ENCODE results near the gene FKRP. TPM values are rescaled to one million over a fixed set of nuclear protein-coding genes. Genes with fewer than 3 reads are reported as not detected.
"Not testable (repeated sequence)": the region's sequence is repeated elsewhere in the genome, so short reads cannot be mapped to it uniquely, and the experiment has no call there.

FKRP gene
- total RNA-seq, 1 donor from 2014 or later, result 8.9 TPM

DNA sequence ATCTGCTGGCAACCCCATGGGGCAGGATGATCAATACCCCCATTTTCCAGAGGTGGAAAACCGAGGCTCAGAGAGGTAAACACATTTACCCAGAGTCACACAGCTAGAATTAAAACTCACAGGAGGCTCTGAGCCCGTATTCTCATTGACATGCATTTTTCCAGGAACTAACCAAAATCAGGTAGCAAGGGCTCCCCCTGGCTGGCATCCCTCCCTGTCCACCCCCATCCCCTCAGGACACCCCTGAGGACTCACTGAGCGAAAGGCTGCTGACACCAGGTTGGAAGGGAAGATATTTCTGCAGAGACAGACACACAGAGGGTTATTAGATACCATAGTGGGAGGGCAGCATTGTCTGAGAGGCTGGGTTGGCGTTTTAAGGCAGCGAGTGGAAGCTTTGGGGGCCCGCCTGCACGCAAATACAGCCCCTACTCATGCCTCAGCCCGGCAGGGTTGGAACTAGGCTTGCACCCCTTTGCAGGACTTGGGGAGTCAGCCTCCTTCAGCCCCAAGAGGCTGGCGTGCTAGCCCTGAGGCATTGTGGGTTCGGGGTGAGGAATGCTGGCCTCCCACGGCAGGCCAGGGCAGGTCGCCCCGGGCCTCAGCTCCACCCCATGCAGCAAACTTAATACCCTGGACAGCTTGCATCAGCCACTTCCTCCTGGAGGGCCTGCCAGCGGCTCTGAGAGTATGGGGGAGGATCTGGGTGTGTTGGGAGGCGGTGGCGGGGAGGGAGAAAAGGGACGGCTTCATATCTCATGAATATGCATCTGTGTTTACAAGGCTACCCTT, 38.6 kb downstream of the FKRP start:
- DNase-seq (ENCODE audit: low read depth in 2 of 2), result peak in 1 of 2 donors; percentile 80

DNA sequence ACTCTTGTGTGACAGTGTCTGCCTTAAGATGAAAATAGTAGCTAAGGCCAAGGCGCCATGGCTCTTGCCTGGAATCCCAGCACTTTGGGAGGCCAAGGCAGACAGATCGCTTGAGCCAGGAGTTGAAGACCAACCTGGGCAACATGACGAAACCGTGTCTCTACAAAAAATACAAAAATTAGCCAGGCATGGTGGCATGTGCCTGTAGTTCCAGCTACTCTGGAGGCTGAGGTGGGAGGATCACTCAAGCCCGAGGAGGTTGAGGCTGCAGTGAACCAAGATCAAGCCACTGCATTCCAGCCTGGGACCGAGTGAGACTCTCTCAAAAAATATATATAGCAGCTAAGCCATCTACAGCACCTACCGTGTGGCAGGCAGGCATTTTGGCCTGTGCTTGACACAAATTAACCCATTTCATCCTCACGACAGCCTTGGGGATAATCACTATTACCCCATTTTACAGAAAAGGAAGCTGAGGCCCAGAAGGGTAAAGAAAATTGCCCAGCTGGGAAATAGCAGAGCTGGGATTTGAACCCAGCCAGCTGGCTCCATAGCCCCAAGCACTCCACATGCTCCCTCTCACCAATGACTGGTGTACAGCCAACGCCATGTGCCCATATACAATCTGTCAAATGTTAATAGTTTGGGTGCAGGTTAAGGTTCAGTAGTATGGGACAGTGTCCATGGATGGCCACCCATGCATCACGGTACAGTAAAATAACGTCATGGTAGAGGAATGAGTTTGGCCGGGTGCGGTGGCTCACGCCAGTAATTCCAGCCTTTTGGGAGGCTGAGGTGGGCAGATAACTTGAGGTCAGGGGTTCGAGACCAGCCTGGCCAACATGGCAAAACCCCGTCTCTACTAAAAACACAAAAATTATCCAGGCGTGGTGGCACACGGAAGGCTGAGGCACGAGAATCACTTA, 39.5 kb downstream of the FKRP start:
- no peak for DNase-seq (ENCODE audit: low read depth in 2 of 2)

DNA sequence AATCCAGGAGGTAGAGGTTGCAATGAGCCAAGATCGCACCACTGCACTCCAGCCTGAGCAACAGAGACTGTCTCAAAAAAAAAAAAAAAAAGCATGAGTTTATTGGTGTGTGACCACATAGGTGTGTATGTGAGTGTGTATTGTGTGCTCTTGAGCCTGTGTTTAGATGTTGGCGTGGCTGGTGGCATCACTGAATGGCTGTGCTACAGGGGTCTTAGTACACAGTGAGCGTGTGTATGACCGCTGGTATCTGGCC, 40.1 kb downstream of the FKRP start:
- DNase-seq (ENCODE audit: low read depth in 2 of 2), result no peak

DNA sequence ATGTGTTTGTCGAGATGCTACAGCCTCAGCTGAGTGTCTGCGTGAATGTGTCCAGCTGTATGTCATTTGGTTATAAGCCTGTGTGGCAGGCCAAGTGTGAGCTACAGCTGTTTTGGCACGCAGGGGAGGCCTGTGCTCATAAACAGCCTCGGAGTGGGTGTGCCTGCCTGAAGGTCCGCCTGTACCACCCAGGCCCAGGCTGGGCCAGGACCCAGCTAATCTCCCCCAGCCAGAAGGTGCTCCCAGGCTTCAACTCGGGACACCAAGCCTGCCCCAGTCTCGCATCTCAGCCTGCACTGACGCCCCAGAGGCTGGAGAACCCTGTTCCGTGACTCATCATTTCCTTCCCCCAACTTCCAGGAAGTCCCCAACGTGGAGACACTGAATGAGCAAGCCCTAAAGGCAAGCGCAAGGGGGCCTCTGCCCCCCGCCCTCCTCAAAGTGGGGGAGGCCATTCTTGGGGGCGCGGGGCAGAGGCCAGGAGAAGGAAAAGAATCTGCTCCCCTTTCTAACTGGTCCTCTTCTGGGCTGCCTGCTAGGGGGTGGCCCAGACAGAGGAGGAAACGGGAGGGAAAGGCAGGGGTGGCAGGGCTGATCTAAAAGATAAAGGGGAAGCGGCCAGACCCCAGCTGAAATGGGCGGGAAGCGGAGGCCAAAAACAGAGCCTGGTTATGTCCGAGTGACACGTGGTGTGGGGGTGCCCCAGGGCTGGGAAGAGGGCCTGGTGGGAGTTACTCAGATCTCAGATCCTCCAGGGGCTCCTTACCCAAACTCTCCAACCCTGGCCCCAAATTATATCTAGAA, 40.6 kb downstream of the FKRP start:
- DNase-seq (ENCODE audit: low read depth in 2 of 2), result peak; percentile 29 to 82

DNA sequence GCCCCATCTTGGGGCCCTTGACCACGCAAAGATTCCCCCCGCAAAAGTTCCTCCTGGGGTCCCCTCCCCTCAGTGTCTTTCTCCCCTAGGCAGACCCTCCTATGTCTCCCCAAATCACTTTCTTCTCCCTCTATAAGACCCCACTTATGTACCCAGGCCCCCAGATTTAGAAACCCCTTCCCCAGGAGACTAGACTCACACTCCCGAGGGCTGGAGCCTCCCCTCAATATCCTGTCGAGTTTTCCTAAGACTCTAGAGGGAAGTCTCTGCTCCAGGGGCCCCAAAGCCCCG, 41.1 kb downstream of the FKRP start:
- no peak for DNase-seq (ENCODE audit: low read depth in 2 of 2)

DNA sequence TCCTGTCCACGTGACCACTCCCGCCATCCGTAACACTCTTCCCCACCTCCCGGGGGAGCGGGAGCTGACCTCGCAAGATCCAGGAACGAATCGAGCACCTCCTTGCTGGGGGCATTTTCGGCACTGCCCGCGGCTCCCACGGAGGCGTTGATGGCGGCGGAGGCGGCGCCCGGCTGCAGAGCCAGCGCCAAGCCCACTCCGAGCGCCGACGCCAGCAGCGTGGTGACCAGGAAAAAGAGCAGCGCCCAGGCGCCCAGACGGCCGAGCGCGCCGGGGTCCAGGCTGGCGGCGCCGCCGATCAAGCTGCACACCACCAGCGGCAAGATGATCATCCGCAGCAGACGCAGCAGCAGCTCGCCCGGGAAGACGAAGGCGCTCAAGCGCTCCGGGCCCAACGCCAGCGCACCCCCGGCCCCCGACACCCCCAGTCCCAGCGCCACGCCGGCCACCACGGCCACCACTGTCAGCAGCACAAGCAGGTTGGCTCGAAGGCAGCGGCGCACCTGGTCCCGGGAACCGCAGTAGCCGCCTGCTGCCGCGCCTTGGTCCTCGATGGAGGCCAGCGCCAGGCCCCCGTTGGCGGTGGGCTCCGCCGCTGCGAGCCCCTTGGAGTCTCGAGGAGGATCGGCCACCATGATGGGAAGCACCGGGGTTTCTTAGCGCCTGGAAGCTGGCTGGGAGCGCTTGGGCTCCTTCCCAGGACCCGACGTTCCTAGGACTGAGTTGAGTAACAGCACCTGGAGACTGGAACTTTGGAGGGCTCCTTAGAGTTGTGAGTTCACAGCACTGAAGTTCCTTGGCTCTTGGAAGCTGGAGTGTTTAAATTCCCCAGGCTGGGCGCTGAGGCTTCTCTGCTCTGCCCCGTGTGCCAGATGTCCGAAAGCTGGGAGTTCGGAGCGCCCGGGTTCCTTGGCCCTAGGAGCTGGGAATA, 41.7 kb downstream of the FKRP start:
- DNase-seq (ENCODE audit: low read depth in 2 of 2), result peak in 1 of 2 donors; percentile 54

DNA sequence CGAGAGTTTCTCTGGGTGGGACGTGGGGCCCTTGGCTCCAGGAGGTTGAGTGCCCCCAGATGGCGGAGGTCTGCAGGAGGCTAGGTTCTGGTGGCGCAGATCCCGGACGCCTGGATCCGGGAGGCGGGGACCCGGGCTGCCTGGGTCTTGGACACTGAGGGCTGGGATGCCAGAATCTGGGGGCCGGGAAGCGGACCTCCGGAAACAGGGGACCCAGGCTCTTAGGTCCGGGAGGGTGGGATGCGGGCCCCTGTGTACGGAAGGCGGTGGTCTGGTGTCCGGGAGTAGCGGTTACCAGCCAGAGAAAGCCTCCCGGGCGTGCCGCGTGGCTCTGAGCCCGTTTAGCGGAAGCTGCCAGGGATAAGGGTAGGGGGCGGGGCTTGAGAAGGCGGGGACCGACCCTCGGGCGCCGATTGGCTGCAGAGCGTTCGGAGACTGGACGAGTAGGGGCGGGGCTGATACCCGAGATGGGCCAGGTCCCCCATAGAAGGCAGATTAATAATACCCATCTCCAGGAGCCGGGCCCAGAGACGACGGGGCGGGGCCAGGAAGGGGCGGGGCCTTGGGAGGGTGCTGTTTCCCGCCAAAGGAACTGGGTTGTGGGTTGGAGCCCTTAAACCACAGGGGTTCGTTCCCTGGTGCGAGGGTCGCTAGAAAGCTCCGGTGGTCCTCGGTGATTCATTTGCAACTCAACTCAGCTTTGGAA, 42.6 kb downstream of the FKRP start, which contains the start of gene SLC1A5:
Gene SLC1A5, minus strand, starts transcription at position 333 of the 706 bp plus-strand sequence. CDS start 629 bp downstream, outside the sequence.
- DNase-seq (ENCODE audit: low read depth in 2 of 2), result peak; percentile 80 to 96

DNA sequence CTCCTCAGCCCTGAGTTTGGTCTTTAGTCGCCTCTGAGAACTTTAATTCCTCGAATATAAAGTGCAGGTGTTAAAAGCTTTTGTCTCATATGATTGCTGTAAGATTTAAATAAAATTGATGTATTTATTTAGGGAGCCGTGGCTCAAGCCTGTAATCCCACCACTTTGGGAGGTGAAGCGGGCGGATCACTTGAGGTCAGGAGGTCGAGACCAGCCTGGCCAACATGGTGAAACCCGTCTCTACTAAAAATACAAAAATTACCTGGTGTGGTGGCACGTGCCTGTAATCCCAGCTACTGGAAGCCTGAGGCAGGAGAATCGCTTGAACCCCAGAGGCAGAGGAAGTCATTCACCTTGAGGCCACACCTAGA, 43.1 kb downstream of the FKRP start:
- no peak for DNase-seq (ENCODE audit: low read depth in 2 of 2)

DNA sequence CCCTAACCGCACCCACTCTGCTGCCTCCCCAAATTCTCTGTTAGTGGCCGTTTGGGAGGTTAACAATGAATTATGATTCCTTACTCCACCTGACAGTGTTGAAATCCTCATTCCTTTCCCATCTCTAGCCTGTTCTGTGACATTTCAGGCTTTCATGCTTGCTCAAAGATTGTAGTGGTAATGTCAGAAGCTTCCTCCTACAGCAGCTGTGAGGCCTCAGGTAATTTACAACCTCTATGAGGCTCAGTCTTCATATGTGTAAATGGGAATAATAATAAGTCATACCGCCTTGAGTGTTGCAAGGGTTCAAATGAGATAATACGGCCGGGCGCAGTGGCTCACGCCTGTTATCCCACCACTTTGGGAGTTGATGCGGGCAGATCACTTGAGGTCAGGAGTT, 43.5 kb downstream of the FKRP start:
- no peak for DNase-seq (ENCODE audit: low read depth in 2 of 2)

DNA sequence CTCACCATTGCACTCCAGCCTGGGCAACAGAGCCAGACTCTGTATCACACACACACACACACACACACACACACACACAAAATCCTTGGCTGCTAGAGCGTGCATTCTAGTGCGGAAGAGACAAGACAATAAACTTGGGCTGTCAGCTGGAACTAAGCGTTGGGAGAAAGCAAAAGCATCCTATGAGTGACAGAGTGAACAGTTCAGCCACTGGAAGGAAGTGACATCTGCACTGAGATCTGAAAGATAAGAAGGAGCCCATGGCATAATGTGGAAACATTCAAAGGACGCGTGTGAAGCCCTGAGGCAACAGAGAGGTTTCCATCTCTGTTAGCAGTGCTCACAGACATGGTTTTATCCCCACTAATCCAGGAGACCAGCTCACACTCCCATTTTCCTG, 46.1 kb downstream of the FKRP start:
- no peak for DNase-seq (ENCODE audit: low read depth in 2 of 2)

DNA sequence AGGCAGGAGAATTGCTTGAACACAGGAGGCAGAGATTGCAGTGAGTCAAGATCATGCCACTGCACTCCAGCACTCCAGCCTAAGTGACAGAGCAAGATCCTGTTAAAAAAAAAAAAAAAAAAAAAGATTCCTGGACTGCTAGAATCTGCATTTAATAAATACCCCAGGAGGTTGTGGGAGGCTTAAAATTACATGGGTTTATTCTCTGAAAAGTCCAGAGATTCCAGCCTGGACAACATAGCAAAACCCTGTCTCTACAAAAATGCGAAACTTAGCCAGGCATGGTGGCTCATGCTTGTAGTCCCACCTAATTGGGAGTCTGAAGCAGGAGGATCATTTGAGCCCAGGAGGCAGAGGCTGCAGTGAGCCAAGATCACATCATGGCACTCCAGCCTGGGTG, 52.0 kb downstream of the FKRP start:
- DNase-seq (ENCODE audit: low read depth in 2 of 2), result no peak

DNA sequence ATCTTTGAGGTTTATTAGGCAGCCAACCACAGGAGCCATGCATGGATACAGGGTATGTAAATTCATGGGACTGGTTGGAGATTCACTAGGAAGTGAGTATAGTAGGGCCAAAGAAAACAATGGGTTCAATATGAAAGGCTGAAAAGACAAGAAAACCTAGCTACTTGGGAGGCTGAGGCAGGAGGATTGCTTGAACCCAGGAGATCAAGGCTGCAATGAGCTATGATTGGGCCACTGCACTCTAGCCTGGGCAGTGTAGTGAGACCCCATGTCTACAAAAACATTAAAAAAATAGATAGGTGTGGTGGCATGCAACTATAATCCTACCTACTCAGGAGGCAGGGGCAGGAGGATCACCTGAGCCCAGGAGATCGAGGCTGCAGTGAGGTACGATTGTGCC, 52.9 kb downstream of the FKRP start:
- no peak for DNase-seq (ENCODE audit: low read depth in 2 of 2)

DNA sequence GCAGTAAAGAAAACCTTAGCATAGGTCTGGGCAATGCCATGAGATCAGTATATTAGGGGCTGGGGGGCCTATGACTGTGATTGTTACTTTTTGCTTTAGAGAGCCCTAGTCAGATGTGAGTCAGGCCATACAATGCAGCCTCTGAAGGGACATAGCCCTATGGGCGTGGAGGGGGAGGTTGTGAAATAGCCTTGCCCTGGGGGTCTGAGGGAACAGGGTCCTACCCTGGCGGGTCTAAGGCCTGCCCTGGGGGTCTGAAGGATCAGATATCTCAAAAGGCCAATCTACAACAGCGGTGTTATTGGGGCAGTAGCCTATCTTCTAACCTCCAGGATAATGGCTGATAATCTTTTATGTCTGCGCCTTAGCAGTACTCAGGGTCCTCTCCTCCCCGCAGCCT, 56.3 kb downstream of the FKRP start:
- DNase-seq (ENCODE audit: low read depth in 2 of 2), result no peak

DNA sequence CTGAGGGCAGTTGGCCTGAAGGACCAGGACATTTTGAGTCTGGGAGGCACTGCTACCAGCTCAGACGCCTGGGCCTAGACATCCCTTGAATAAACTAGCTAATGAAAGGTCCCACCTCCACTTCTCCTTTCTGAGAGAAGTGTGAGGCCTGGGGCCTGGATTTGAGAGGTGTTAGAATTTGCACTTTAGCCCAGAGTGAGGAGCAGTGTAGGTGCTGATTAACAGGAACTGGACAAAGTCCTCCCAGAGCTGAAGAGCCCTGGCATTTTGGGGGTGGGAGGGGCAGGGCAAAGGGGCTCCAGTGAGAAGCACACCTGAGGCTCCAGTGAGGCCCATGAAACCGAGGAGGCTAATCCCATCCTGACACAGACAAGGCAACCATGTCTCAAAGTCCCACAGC, 57.7 kb downstream of the FKRP start:
- no peak for DNase-seq (ENCODE audit: low read depth in 2 of 2)

DNA sequence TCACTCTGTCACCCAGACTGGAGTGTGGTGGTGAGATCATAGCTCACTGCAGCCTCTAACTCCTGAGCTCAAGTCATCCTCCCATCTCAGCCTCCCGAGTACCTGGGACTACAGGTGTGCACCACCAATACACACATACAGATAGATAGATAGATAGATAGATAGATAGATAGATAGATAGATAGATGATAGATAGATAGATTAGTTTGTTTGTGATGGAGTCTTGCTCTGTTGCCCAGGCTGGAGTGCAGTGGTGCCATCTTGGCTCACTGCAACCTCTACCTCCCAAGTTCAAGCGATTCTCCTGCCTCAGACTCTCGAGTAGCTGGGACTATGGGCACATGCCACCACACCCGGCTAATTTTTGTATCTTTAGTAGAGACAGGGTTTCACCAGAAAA, 58.6 kb downstream of the FKRP start:
- DNase-seq (ENCODE audit: low read depth in 2 of 2), result not testable (repeated sequence)

DNA sequence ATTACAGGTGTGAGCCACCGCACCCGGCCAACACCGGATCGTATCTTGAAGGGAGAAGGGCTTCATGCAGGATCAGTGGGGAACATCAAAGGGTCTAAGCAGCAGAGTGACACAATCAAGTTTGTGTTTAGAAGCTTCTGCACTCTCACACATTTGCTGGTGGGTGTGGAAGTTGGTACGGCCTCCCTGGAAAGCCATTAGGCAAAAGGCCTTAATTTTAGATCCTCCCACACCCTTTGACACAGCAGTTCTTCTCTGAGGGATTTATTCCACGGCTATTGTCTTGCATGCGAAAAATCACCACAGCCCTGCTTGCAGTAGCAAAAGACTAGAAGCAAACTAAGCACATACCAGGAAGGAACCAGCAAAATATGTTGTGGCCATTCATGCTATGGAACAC, 60.8 kb downstream of the FKRP start:
- no peak for DNase-seq (ENCODE audit: low read depth in 2 of 2)

Measured in dermis microvascular lymphatic vessel endothelial cell (primary cell).